Choroid plexus epithelial cell (primary cell): ENCODE results near the gene EMX2.

Experiments
- DNase-seq: peaks from one replicate; pipeline ENCODE4 v3.0.0-alpha.2; 2010; ENCODE audit warnings: low read depth
- H3K4me3 ChIP-seq: 2 replicates; pipeline ENCODE4 v1.5.1; 2011; ENCODE audit warnings: low read depth, mild to moderate bottlenecking, control low read depth, low read length, moderate library complexity
- TF ChIP-seq, protein P1 (sequence below): conservative IDR thresholded peaks from 2 replicates; pipeline ENCODE4 v1.5.1; 2011; ENCODE audit warnings: low read depth, mild to moderate bottlenecking, control low read depth, inconsistent platforms, low read length, moderate library complexity

Gene EMX2

GRCh38 chr10:117536072-117536865 is 6.3 kb upstream of the EMX2 start:
- H3K4me3 ChIP-seq = no peak overlapping the region
- DNase-seq = no peak
- TF ChIP-seq, protein P1, sequence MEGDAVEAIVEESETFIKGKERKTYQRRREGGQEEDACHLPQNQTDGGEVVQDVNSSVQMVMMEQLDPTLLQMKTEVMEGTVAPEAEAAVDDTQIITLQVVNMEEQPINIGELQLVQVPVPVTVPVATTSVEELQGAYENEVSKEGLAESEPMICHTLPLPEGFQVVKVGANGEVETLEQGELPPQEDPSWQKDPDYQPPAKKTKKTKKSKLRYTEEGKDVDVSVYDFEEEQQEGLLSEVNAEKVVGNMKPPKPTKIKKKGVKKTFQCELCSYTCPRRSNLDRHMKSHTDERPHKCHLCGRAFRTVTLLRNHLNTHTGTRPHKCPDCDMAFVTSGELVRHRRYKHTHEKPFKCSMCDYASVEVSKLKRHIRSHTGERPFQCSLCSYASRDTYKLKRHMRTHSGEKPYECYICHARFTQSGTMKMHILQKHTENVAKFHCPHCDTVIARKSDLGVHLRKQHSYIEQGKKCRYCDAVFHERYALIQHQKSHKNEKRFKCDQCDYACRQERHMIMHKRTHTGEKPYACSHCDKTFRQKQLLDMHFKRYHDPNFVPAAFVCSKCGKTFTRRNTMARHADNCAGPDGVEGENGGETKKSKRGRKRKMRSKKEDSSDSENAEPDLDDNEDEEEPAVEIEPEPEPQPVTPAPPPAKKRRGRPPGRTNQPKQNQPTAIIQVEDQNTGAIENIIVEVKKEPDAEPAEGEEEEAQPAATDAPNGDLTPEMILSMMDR = no peak

DNA sequence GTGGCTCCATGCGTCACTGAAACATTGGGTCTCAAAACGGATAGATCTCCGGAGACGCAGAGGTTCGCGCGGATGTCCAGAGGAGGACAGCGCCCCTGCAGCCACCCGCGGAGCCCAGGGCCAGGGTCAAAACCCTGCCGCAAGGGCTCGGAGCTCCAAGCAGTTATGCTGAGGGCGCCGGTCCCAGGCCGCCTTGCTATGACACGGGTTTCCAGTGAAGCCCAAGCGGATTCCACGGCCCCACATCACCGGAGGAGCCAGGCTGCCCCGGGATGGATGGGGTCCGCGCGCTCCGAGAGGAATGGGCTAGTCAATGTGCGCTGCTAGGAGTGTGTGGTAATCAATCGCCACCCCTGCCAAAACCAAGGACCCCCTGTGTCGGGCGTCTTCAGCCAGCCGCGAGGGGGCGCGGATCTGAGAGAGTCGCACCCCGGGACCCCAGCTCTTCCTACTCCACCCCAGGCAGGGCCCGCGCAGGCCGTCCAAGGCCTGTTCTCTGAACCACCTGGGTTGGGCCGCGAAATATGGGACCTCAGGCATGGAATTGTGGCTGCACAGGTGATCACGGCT is 5.6 kb upstream of the EMX2 start:
- TF ChIP-seq, protein P1 = no peak
- no peak for DNase-seq
- H3K4me3 ChIP-seq = no peak overlapping the region

GRCh38 chr10:117537436-117537903 is 5.1 kb upstream of the EMX2 start:
- DNase-seq = peak; percentile 42
- TF ChIP-seq, protein P1 = peak; percentile 32
- H3K4me3 ChIP-seq = peak overlapping the region; percentile 36

- TF ChIP-seq, protein P1 = no peak
- DNase-seq = no peak
- peak overlapping the region; percentile 36 for H3K4me3 ChIP-seq
Measured at GRCh38 chr10:117537904-117538524, 4.5 kb upstream of the EMX2 start.

DNA sequence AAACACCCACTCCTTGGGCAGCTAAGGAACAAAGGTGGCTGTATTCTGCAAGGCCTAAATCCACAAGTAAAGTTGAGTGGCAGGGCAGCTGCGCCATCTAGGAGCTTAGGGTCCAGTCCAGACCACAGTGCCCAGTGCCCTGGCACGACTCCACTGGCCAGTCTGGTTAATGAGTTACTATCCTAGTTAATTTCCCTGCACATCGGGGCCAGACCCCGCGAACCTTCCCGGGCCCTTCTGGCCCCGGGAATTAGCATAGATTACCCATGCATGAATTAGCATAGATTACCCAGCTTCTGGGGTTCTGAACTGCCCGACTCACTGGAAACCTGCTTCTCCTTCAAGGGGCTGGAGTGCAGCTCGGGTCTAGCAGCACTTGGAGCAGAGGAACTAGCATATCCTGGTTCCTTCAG is 3.2 kb upstream of the EMX2 start:
- no peak for DNase-seq
- no peak overlapping the region for H3K4me3 ChIP-seq
- TF ChIP-seq, protein P1 = no peak

- H3K4me3 ChIP-seq = no peak overlapping the region
- no peak for DNase-seq
- TF ChIP-seq, protein P1 = no peak
Measured at GRCh38 chr10:117539903-117540639, 2.5 kb upstream of the EMX2 start.
